PFSK-1 (cell line): ENCODE results near the gene ATP13A2.

Source experiments
- FOXP2 ChIP-seq: optimal IDR thresholded peaks from 2 replicates; pipeline ENCODE3; 2011; ENCODE audit warnings: borderline replicate concordance, control low read depth, inconsistent platforms; ENCODE audit not compliant: insufficient read depth; ENCODE audit errors: extremely low read length, extremely low read depth
- POLR2AphosphoS5 ChIP-seq: IDR thresholded peaks from 2 replicates; pipeline ENCODE4 v1.6.1; 2012; ENCODE audit warnings: low read depth, mild to moderate bottlenecking, control low read depth, low read length, moderate library complexity
- TAF1 ChIP-seq: IDR thresholded peaks from 2 replicates; pipeline ENCODE4 v1.6.1; 2012; ENCODE audit warnings: low read length, control low read depth, borderline replicate concordance; ENCODE audit not compliant: insufficient read depth
- TF ChIP-seq, protein P1 (sequence below), 2 experiments: IDR thresholded peaks; 2 replicates each; pipeline versions ENCODE4 v1.6.1 to v1.8.0; 2011 to 2012; ENCODE audit warnings: low read depth in 2 of 2, low read length in 2 of 2, control low read depth in 1 of 2, inconsistent platforms in 1 of 2, mild to moderate bottlenecking in 1 of 2, moderate library complexity in 1 of 2; ENCODE audit not compliant: insufficient read depth in 1 of 2

DNA sequence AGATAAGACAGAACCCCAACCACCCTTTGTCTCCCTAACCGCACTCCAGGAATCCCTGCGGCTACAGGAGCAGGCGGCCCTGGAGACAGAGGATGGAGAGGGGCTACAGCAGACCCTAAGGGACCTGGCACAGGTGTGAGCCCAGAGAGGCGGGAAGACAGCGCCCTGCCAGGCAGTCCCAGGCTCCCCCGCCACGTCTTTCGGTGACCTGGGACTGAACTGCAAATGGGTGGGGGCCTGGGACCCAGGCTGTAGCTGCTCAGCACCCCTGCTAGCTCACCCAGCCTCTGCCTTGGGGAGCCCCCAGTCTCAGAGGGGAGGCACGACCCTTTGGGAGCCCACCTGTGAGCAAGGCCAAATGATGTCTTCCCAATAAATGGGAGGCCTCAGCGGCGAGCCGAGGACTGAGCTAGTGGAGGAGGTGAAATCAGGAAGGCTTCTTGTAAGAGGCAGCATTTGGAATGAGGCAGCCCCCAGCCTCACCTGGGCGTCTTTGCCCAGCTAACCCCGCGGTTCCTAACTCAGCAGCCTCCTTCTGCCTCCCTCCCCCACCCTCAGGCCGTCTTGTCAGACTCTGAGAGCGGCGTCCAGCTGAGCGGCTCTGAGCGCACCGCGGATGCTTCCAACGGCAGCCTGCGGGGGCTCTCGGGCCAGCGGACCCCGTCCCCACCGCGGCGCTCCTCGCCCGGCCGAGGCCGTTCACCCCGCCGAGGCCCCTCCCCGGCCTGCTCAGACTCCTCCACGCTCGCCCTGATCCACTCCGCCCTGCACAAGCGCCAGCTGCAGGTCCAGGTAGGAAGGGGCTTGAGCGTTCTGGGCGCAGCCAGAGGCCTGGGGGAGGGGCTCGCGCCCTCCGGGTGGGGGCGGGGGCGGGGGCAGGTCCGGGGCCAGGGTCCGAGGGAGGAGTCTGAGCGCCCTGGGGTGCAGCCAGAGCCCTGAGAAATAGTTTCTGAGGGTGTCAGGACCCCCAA is 73.1 kb downstream of the ATP13A2 start:
- TF ChIP-seq, protein P1, sequence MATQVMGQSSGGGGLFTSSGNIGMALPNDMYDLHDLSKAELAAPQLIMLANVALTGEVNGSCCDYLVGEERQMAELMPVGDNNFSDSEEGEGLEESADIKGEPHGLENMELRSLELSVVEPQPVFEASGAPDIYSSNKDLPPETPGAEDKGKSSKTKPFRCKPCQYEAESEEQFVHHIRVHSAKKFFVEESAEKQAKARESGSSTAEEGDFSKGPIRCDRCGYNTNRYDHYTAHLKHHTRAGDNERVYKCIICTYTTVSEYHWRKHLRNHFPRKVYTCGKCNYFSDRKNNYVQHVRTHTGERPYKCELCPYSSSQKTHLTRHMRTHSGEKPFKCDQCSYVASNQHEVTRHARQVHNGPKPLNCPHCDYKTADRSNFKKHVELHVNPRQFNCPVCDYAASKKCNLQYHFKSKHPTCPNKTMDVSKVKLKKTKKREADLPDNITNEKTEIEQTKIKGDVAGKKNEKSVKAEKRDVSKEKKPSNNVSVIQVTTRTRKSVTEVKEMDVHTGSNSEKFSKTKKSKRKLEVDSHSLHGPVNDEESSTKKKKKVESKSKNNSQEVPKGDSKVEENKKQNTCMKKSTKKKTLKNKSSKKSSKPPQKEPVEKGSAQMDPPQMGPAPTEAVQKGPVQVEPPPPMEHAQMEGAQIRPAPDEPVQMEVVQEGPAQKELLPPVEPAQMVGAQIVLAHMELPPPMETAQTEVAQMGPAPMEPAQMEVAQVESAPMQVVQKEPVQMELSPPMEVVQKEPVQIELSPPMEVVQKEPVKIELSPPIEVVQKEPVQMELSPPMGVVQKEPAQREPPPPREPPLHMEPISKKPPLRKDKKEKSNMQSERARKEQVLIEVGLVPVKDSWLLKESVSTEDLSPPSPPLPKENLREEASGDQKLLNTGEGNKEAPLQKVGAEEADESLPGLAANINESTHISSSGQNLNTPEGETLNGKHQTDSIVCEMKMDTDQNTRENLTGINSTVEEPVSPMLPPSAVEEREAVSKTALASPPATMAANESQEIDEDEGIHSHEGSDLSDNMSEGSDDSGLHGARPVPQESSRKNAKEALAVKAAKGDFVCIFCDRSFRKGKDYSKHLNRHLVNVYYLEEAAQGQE (IDR thresholded peaks at IDR 0.05; ENCODE audit: insufficient read depth in 1 of 2, low read depth in 2 of 2, low read length in 2 of 2), result no peak
- TF ChIP-seq POLR2AphosphoS5 (no peak), TAF1 (no peak), FOXP2 (no peak)
